H1 (cell line): ENCODE results near the gene TSTD2. TPM values are rescaled to one million over a fixed set of nuclear protein-coding genes. Genes with fewer than 3 reads are reported as not detected.

Experiments used
- ATF2 ChIP-seq: IDR thresholded peaks from 2 replicates; pipeline ENCODE4 v1.6.1; 2012; ENCODE audit warnings: low read length, inconsistent platforms
- CTBP2 ChIP-seq: IDR thresholded peaks from 2 replicates; pipeline ENCODE4 v1.7.0; 2011; ENCODE audit warnings: borderline replicate concordance, mild to moderate bottlenecking, moderate library complexity, mixed read lengths, low read length; ENCODE audit not compliant: insufficient read depth, insufficient read length
- CTCF ChIP-seq, 3 experiments: IDR thresholded peaks; 1 replicate in 2 of 3; 2 replicates in 1 of 3; pipeline versions ENCODE4 v1.5.1 to v1.6.1; 2011; ENCODE audit warnings: low read length in 3 of 3, mild to moderate bottlenecking in 3 of 3, inconsistent platforms in 2 of 3, low read depth in 1 of 3, moderate library complexity in 1 of 3; ENCODE audit not compliant: insufficient read depth in 1 of 3; ENCODE audit errors: control extremely low read depth in 1 of 3
- JUN ChIP-seq: IDR thresholded peaks from 2 replicates; pipeline ENCODE4 v1.6.1; 2011; ENCODE audit warnings: low read depth, mild to moderate bottlenecking, improper control_type of control experiment, low read length
- PHF8 ChIP-seq: fragments of 200-600 bp; sonication (generic); conservative IDR thresholded peaks from 2 replicates; pipeline ENCODE4 v1.7.1; 2012; ENCODE audit warnings: low read depth, mild to moderate bottlenecking, inconsistent platforms, low read length, moderate library complexity
- RBBP5 ChIP-seq: IDR thresholded peaks from 2 replicates; pipeline ENCODE4 v1.7.1; 2012; ENCODE audit warnings: low read depth, mild to moderate bottlenecking, inconsistent platforms, low read length, moderate library complexity, borderline replicate concordance
- polyA plus RNA-seq, 7 experiments: library from polyadenylated mRNA; depleted of rRNA in 3 of 7; stranded (reverse) in 5 of 7; unstranded in 2 of 7; fragments of >200 nt in 5 of 7; fragments of 200-250 nt in 2 of 7; gene quantifications; 1 replicate in 5 of 7; 2 replicates in 1 of 7; 4 replicates in 1 of 7; pipeline versions ENCODE4 v1.2.1 to v1.2.3, GENCODE V29; 2011 to 2013; ENCODE audit warnings: missing spikeins in 2 of 7, mixed read lengths in 2 of 7
- total RNA-seq: library from RNA; stranded (reverse); fragmentation: NEBNext Ultra II Directional; extraction: Animal tissue kit (Norgen Biotek cat#: 25700); gene quantifications from 2 replicates; pipeline ENCODE4 v1.2.1, GENCODE V29; 2021

Gene TSTD2
- total and polyA plus RNA-seq, 2 of the 8 experiments (the other 6 are each of a cell fraction or from before 2014, with no cell fraction given) = 16.1 to 17.5 TPM

- TF ChIP-seq RBBP5 (peak; percentile 25; the same call in 1 of the 2 replicates), ATF2 (peak; percentile 98), PHF8 (peak; percentile 2; the same call in 1 of the 2 replicates), CTBP2 (no peak), JUN (peak; percentile 90), CTCF (IDR thresholded peaks at IDR 0.05; ENCODE audit: control extremely low read depth in 1 of 3, insufficient read depth in 1 of 3, low read depth in 1 of 3, low read length in 3 of 3) (0 out of 4 replicates have a peak, but pooled peaks of 1 of the 3 experiments have one; percentile 5)
Observed at GRCh38 chr9:97632248-97632984, 752 bp downstream of the TSTD2 start (continued).
